Heart left ventricle (tissue), 16 donors: ENCODE measurements around the gene RRP1. TPM values are rescaled to one million over a fixed set of nuclear protein-coding genes. Genes with fewer than 3 reads are reported as not detected.

Experiments used
- ATAC-seq, 4 donors: fragments of 200-7000 bp; cut with Tn5 transposase; one replicate each; pipeline ENCODE4 v1.9.1; 2020 to 2022; ENCODE audit warnings: moderate library complexity in 4 of 4, mild to moderate bottlenecking in 3 of 4, moderate number of reproducible peaks in 1 of 4
- DNase-seq, 5 donors: peaks; one replicate each; pipeline ENCODE4 v3.0.0-alpha.2; 2020
- H3K27ac ChIP-seq, 12 donors: fragments of 200-600 bp; sonication (generic) in 4 of 12; one replicate each; pipeline versions ENCODE4 v1.5.0 to v1.8.0; 2016 to 2022; ENCODE audit warnings: mild to moderate bottlenecking in 2 of 12
- H3K27me3 ChIP-seq, 9 donors: fragments of 200-600 bp; sonication (generic) in 2 of 9; one replicate each; pipeline versions ENCODE4 v1.5.1 to v1.8.0; 2016 to 2022; ENCODE audit warnings: mild to moderate bottlenecking in 3 of 9
- H3K36me3 ChIP-seq, 9 donors: fragments of 200-600 bp; sonication (generic) in 2 of 9; one replicate each; pipeline versions ENCODE4 v1.5.0 to v1.8.0; 2018 to 2022; ENCODE audit warnings: mild to moderate bottlenecking in 2 of 9
- H3K4me1 ChIP-seq, 12 donors: fragments of 200-600 bp; sonication (generic) in 4 of 12; one replicate each; pipeline versions ENCODE4 v1.5.0 to v1.8.0; 2016 to 2022; ENCODE audit warnings: mild to moderate bottlenecking in 3 of 12
- H3K4me3 ChIP-seq, 12 donors: fragments of 200-600 bp; sonication (generic) in 4 of 12; one replicate each; pipeline versions ENCODE4 v1.5.0 to v1.8.0; 2017 to 2022; ENCODE audit warnings: mild to moderate bottlenecking in 9 of 12, moderate library complexity in 4 of 12
- H3K9me3 ChIP-seq, 12 donors: fragments of 200-600 bp; sonication (generic) in 4 of 12; one replicate each; pipeline versions ENCODE4 v1.5.0 to v1.8.0; 2016 to 2022; ENCODE audit warnings: mild to moderate bottlenecking in 1 of 12
- POLR2A ChIP-seq, 2 donors: fragments of 450-650 bp; IDR thresholded peaks; one replicate each; pipeline ENCODE4 v1.6.1; 2017; ENCODE audit warnings: antibody characterized with exemption in 2 of 2, mild to moderate bottlenecking in 2 of 2, moderate library complexity in 2 of 2
- WGBS, 4 donors: extraction: QIAGEN DNeasy Blood & Tissue Kit in 2 of 4; methylation state at CpG; one replicate each; pipeline versions ENCODE4 v1.1.5 to v1.1.7; 2013 to 2018; 5-methylcytosine and 5-hydroxymethylcytosine counted together
- intact Hi-C, 10 donors: fragments of 100-400 bp; cut with DNase I; formaldehyde crosslinking; loops; one replicate each; pipeline versions ENCODE4 v1.11.1 to v1.14.2; 2022
- polyA plus RNA-seq, 2 donors: library from polyadenylated mRNA; stranded (reverse); fragments of 200-250 nt; gene quantifications; one replicate each; pipeline ENCODE4 v1.2.3, GENCODE V29; 2013
- total RNA-seq, 9 donors: library from RNA; depleted of rRNA in 2 of 9; stranded (reverse); fragments of >200 nt in 2 of 9; fragmentation: NEBNext Ultra II Directional in 3 of 9; extraction: Animal tissue kit (Norgen Biotek cat#: 25700) in 3 of 9; gene quantifications; one replicate each; pipeline versions ENCODE4 v1.1.0 to v1.2.4, GENCODE V29; 2016 to 2023
- TF ChIP-seq, protein P1 (sequence below), 12 donors: fragments of 200-600 bp; sonication (generic) in 4 of 12; IDR thresholded peaks; one replicate each; pipeline versions ENCODE4 v1.5.0 to v1.8.0; 2018 to 2022; ENCODE audit warnings: antibody characterized with exemption in 12 of 12, mild to moderate bottlenecking in 5 of 12
- donor health status: ischemic (EF 13 %, LVEDD 7.1; RV severe dilation, severe dysfunction).
- donor health status: healthy with polysubstance abuse.
- donor health status: DM: no; HTN: yes; CAD: no.
- donor health status: DM: no; HTN: no; CAD: no.
- donor health status: ischemic (EF 25% LVEDD 6.9; RV normal size, moderate dysfunction).
- donor health status: ischemic (EF 25% LVEDD 5.7; RV mildly dilated, moderate dysfunction).
- donor health status: healthy.
- donor health status: DM: yes; HTN: yes; CAD: no.
- donor health status: ischemic (EF 35%, LVEDD 5.7; RV mildly dilated, moderate dysfunction).
- donor health status: nonischemic (EF 11% LVEDD 7.7; RV severe dilation, severe dysfunction).
- donor health status: DM: yes; HTN: yes; CAD: no.
- donor health status: PGD.
- donor health status: ischemic (EF 29% LVEDD 5.4; RV normal size, mild dysfunction).
- donor health status: nonischemic (EF 23%, LVEDD 6.1; RV moderate dilation, normal function).

Gene RRP1
- total and polyA plus RNA-seq, 11 donors = 6.0 to 15.6 (median 9.8) TPM

DNA sequence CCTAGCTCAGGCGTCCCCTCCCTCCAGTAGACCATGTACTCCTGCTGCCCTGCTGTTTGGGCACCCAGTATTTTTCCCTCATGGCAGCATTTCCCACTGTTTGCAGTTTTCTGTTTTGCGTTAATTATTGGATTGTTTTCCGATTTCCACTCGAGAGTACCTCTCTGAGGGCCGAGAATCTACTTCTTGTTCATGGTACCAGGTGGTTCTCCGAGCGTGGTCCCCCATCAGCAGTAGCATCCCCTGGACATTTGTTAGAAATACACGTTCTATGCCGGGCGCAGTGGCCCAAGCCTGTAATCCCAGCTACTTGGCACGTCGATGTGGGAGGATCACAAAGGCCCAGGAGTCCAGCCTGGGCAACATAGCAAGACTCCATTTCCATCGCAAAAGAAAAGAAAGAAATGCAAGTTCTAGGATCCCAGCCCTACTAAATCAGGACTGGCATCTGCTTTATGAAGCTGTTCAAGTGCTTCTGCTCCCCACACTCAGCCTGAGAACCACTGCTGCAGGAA, 690 bp downstream of the RRP1 start:
- DNase-seq (no peak), ATAC-seq (no peak)
- TF ChIP-seq, protein P1, sequence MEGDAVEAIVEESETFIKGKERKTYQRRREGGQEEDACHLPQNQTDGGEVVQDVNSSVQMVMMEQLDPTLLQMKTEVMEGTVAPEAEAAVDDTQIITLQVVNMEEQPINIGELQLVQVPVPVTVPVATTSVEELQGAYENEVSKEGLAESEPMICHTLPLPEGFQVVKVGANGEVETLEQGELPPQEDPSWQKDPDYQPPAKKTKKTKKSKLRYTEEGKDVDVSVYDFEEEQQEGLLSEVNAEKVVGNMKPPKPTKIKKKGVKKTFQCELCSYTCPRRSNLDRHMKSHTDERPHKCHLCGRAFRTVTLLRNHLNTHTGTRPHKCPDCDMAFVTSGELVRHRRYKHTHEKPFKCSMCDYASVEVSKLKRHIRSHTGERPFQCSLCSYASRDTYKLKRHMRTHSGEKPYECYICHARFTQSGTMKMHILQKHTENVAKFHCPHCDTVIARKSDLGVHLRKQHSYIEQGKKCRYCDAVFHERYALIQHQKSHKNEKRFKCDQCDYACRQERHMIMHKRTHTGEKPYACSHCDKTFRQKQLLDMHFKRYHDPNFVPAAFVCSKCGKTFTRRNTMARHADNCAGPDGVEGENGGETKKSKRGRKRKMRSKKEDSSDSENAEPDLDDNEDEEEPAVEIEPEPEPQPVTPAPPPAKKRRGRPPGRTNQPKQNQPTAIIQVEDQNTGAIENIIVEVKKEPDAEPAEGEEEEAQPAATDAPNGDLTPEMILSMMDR (IDR thresholded peaks at IDR 0.05) = no peak
- TF ChIP-seq POLR2A (IDR thresholded peaks at IDR 0.05) = no peak
- intact Hi-C loops = loop anchor here in 1 of 10 donors (10.0 kb wide), 1 partner anchor 515 kb away; the partner anchor contains the start of gene PFKL
- 11 to 20% (median 18%) methylated on average over 13 of the region's 13 CpGs for WGBS, 4 donors
- H3K27ac ChIP-seq = peak overlapping the region in 6 of 12 donors; percentile 87 to 95 (median 89)
- H3K36me3 ChIP-seq = peaks cover 0 to 42% (median 31%) of the 10 kb centered on the region in 9 donors
- peaks cover 0 to 20% (median 13%) of the 10 kb centered on the region in 12 donors for H3K4me1 ChIP-seq
- H3K4me3 ChIP-seq = peak overlapping the region; percentile 75 to 97 (median 86)
- H3K27me3 ChIP-seq = no peaks in the 10 kb centered on the region
- no peaks in the 10 kb centered on the region for H3K9me3 ChIP-seq

DNA sequence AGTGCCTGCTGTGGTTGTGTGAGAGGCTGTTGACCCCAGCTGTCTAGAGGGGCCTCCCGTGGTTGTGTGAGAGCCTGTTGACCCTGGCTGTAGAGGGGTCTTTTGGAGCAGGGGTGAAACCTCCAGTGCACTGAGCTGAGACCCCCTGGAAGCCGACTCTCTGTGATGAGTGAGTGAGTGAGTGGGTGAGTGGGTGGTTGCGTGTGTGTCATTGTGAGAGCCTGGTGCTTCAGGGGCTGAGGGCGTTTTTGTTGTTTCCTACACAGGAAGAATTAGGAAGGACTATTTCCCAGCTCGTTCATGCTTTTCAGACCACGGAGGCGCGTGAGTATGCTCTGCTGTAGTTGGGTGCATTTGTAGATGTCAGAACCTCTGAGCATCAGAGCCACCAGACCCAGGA, 3.0 kb downstream of the RRP1 start:
- Histone ChIP-seq H3K36me3 (peaks cover 0 to 65% (median 54%) of the 10 kb centered on the region in 9 donors), H3K27ac (no peak overlapping the region), H3K9me3 (no peaks in the 10 kb centered on the region), H3K4me1 (peaks cover 0 to 20% (median 13%) of the 10 kb centered on the region in 12 donors), H3K4me3 (no peak overlapping the region), H3K27me3 (no peaks in the 10 kb centered on the region)
- DNase-seq (no peak), ATAC-seq (no peak)
- TF ChIP-seq, protein P1 (IDR thresholded peaks at IDR 0.05) = no peak
- no peak for TF ChIP-seq POLR2A (IDR thresholded peaks at IDR 0.05)
- WGBS, 4 donors = 90 to 95% (median 93%) methylated on average over 8 of the region's 8 CpGs
- intact Hi-C loops = loop anchor here in 1 of 10 donors (10.0 kb wide), 1 partner anchor 512 kb away; the partner anchor contains the start of gene PFKL

DNA sequence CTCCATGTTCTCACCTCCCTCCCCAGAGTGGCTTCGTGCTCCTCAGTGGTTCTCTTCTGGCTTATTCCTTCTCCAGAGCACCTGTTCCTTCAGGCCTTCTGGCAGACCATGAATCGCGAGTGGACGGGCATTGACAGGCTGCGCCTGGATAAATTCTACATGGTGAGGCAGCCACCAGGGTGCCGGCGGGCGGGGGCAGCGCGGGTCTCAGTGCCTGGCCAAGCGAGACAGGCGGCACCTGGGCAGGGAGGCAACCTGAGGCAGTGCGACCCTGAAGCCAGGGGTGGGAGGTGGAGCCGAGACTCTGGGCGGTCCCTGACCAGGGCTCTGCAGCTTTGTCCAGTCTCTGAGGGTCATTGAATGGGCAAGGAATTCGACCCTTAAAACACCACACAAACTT, 3.9 kb downstream of the RRP1 start:
- Histone ChIP-seq H3K4me3 (no peak overlapping the region), H3K4me1 (peaks cover 0 to 20% (median 13%) of the 10 kb centered on the region in 12 donors), H3K27ac (no peak overlapping the region), H3K9me3 (no peaks in the 10 kb centered on the region), H3K27me3 (no peaks in the 10 kb centered on the region), H3K36me3 (peaks cover 0 to 74% (median 62%) of the 10 kb centered on the region in 9 donors)
- ATAC-seq (no peak), DNase-seq (no peak)
- TF ChIP-seq, protein P1 (IDR thresholded peaks at IDR 0.05) = no peak
- TF ChIP-seq POLR2A (IDR thresholded peaks at IDR 0.05) = no peak
- intact Hi-C loops = loop anchor here in 1 of 10 donors (10.0 kb wide), 1 partner anchor 512 kb away; the partner anchor contains the start of gene PFKL
- 94 to 97% (median 96%) methylated on average over 16 of the region's 16 CpGs for WGBS, 4 donors

DNA sequence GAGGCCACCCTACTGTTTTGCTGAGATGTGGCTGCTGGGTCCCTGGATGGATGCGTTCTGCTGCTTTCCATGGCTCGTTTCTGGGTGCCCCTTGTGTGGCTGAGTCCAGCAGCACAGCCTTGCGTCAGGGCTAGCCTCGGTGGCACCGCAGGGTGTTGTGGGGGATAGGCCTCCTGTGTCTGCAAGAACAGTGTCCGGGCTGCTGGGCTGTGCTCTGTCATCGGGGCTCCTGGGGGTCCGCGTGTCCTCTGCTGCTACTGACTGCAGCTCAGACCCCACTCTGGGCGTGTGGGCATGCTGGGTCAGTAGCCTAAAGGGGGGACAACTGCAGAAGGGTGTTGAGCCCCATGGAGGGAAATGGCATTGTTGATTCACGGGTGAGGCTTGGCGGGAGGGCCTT, 4.9 kb downstream of the RRP1 start:
- 64 to 95% (median 89%) methylated on average over 7 to 12 of the region's 12 CpGs for WGBS, 4 donors
- peaks cover 0 to 16% (median 12%) of the 10 kb centered on the region in 12 donors for H3K4me1 ChIP-seq
- peaks cover 5 to 84% (median 73%) of the 10 kb centered on the region in 9 donors for H3K36me3 ChIP-seq
- DNase-seq (no peak), ATAC-seq (no peak)
- H3K27ac ChIP-seq = no peak overlapping the region
- intact Hi-C loops = loop anchor here in 1 of 10 donors (10.0 kb wide), 1 partner anchor 510 kb away; the partner anchor contains the start of gene PFKL
- no peaks in the 10 kb centered on the region for H3K27me3 ChIP-seq
- TF ChIP-seq, protein P1 (IDR thresholded peaks at IDR 0.05) = no peak
- no peak overlapping the region for H3K4me3 ChIP-seq
- no peaks in the 10 kb centered on the region for H3K9me3 ChIP-seq
